HEK293 (cell line): ENCODE measurements around the gene DDX56.
A peak's percentile ranks its signal among the peaks of the same experiment; 100 is the strongest.

Experiments used
- CTCF ChIP-seq: fragments of 450-650 bp; formaldehyde crosslinking; IDR thresholded peaks from 2 replicates; pipeline ENCODE4 v1.5.1; 2016; ENCODE audit warnings: missing biosample characterization, missing genetic modification characterization
- GLIS2 ChIP-seq: fragments of 450-650 bp; formaldehyde crosslinking; IDR thresholded peaks from 2 replicates; pipeline ENCODE4 v1.5.1; 2016; ENCODE audit warnings: missing biosample characterization, missing genetic modification characterization
- HOXA7 ChIP-seq: sonication (generic); formaldehyde crosslinking; IDR thresholded peaks from 2 replicates; pipeline ENCODE4 v1.8.1; 2022; ENCODE audit warnings: missing genetic modification reagents, borderline replicate concordance
- YY1 ChIP-seq: fragments of 450-650 bp; formaldehyde crosslinking; IDR thresholded peaks from 2 replicates; pipeline ENCODE4 v1.5.1; 2018; ENCODE audit warnings: missing biosample characterization, missing genetic modification characterization
- ZNF184 ChIP-seq: fragments of 450-650 bp; IDR thresholded peaks from 2 replicates; pipeline ENCODE4 v1.5.1; 2018; ENCODE audit warnings: missing biosample characterization, mild to moderate bottlenecking, missing genetic modification characterization
- ZNF561 ChIP-seq: fragments of 450-650 bp; IDR thresholded peaks from 2 replicates; pipeline ENCODE4 v1.5.1; 2018; ENCODE audit warnings: missing biosample characterization, missing genetic modification characterization, borderline replicate concordance
- ZSCAN5A ChIP-seq: fragments of 450-650 bp; formaldehyde crosslinking; IDR thresholded peaks from 2 replicates; pipeline ENCODE4 v1.5.1; 2016; ENCODE audit warnings: missing biosample characterization, missing genetic modification characterization

GRCh38 chr7:44573464-44574286 is at the start of gene DDX56:
- TF ChIP-seq CTCF (tag by site-specific recombination) (no peak; the same call in 1 of the 2 replicates), HOXA7 (CRISPR knock-in tag) (no peak), YY1 (tag by site-specific recombination) (peak; percentile 92), GLIS2 (no peak), ZNF561 (tag by site-specific recombination) (no peak), ZSCAN5A (no peak), ZNF184 (tag by site-specific recombination) (no peak)
